Karpas-422 (cell line): ENCODE results near the gene PTPN13. TPM values are rescaled to one million over a fixed set of nuclear protein-coding genes. Genes with fewer than 3 reads are reported as not detected.

Experiments
- DNase-seq: peaks from one replicate; pipeline ENCODE4 v3.0.0-alpha.2; 2015
- H2AFZ ChIP-seq: fragments of 200-600 bp; sonication (generic); 2 replicates; pipeline ENCODE4 v1.6.1; 2014; ENCODE audit warnings: antibody characterized with exemption, low read length, mixed read lengths
- H3K27ac ChIP-seq: fragments of 200-600 bp; sonication (generic); 2 replicates; pipeline ENCODE4 v1.5.1; 2014; ENCODE audit warnings: mild to moderate bottlenecking, low read length, moderate library complexity
- H3K27me3 ChIP-seq: fragments of 200-600 bp; sonication (generic); 2 replicates; pipeline ENCODE4 v1.6.1; 2014; ENCODE audit warnings: low read length, mixed read lengths
- H3K36me3 ChIP-seq: fragments of 200-600 bp; sonication (generic); 2 replicates; pipeline ENCODE4 v1.6.1; 2014; ENCODE audit warnings: low read length, mixed read lengths; ENCODE audit not compliant: insufficient read depth
- H3K4me1 ChIP-seq: fragments of 200-600 bp; sonication (generic); 2 replicates; pipeline ENCODE4 v1.6.1; 2014; ENCODE audit warnings: mild to moderate bottlenecking, low read length, mixed read lengths
- H3K4me2 ChIP-seq: fragments of 200-600 bp; sonication (generic); 2 replicates; pipeline ENCODE4 v1.6.1; 2014; ENCODE audit warnings: low read length, low read depth, mild to moderate bottlenecking; ENCODE audit not compliant: poor library complexity, severe bottlenecking
- H3K4me3 ChIP-seq: fragments of 200-600 bp; sonication (generic); 2 replicates; pipeline ENCODE4 v1.5.1; 2014; ENCODE audit warnings: mild to moderate bottlenecking, antibody characterized with exemption, low read length, mixed read lengths
- H3K79me2 ChIP-seq: fragments of 200-600 bp; sonication (generic); 2 replicates; pipeline ENCODE4 v1.6.1; 2014; ENCODE audit warnings: mild to moderate bottlenecking, low read length, mixed read lengths
- H3K9ac ChIP-seq: fragments of 200-600 bp; sonication (generic); 2 replicates; pipeline ENCODE4 v1.6.0; 2014; ENCODE audit warnings: low read length
- H3K9me2 ChIP-seq: fragments of 200-600 bp; sonication (generic), shearing (Covaris generic); replicated peaks from 2 replicates; pipeline ENCODE4 v1.6.0; 2014; ENCODE audit warnings: mild to moderate bottlenecking, low read length, moderate library complexity; ENCODE audit not compliant: insufficient read depth
- H3K9me3 ChIP-seq: fragments of 300-700, 200-600 bp; sonication (generic); 2 replicates; pipeline ENCODE4 v1.6.1; 2014; ENCODE audit warnings: low read length, mixed read lengths
- H4K20me1 ChIP-seq: fragments of 200-600 bp; sonication (generic); 2 replicates; pipeline ENCODE4 v1.6.1; 2014; ENCODE audit warnings: mild to moderate bottlenecking, antibody characterized with exemption, low read length, low read depth; ENCODE audit not compliant: insufficient read depth
- total RNA-seq: library from RNA; depleted of rRNA; stranded (reverse); fragments of >200 nt; shearing (Covaris generic); gene quantifications from 2 replicates; pipeline ENCODE4 v1.2.3, GENCODE V29; 2014; ENCODE audit warnings: low replicate concordance

PTPN13 gene
- total RNA-seq, 1 experiment from 2014 or later = not detected

- no peaks in the 10 kb centered on the region for H4K20me1 ChIP-seq
- H3K9me3 ChIP-seq = no peaks in the 10 kb centered on the region
- no peaks in the 10 kb centered on the region for H3K27me3 ChIP-seq
- no peak overlapping the region for H3K27ac ChIP-seq
- no peak for DNase-seq
- H3K4me2 ChIP-seq = no peak overlapping the region
- H3K4me3 ChIP-seq = no peak overlapping the region
- H3K36me3 ChIP-seq = no peaks in the 10 kb centered on the region
- no peak overlapping the region for H3K9ac ChIP-seq
- H3K9me2 ChIP-seq = no peaks in the 10 kb centered on the region
- H2AFZ ChIP-seq = no peak overlapping the region
- no peaks in the 10 kb centered on the region for H3K4me1 ChIP-seq
- H3K79me2 ChIP-seq = no peaks in the 10 kb centered on the region
These were observed 14.2 kb upstream of the PTPN13 start for GRCh38 chr4:86579941-86580340.

GRCh38 chr4:86582410-86582809 lies 11.7 kb upstream of the PTPN13 start:
- no peaks in the 10 kb centered on the region for H3K36me3 ChIP-seq
- no peak overlapping the region for H3K4me2 ChIP-seq
- DNase-seq = no peak
- H3K27ac ChIP-seq = no peak overlapping the region
- H4K20me1 ChIP-seq = no peaks in the 10 kb centered on the region
- no peak overlapping the region for H2AFZ ChIP-seq
- no peak overlapping the region for H3K4me3 ChIP-seq
- H3K79me2 ChIP-seq = no peaks in the 10 kb centered on the region
- H3K27me3 ChIP-seq = no peaks in the 10 kb centered on the region
- peaks cover 13% of the 10 kb centered on the region for H3K4me1 ChIP-seq
- no peak overlapping the region for H3K9ac ChIP-seq
- H3K9me2 ChIP-seq = no peaks in the 10 kb centered on the region
- no peaks in the 10 kb centered on the region for H3K9me3 ChIP-seq

GRCh38 chr4:86586160-86586572 lies 7.9 kb upstream of the PTPN13 start:
- Histone ChIP-seq H3K4me1 (peaks cover 13% of the 10 kb centered on the region), H2AFZ (no peak overlapping the region), H3K9me3 (no peaks in the 10 kb centered on the region), H3K9ac (no peak overlapping the region), H3K4me3 (no peak overlapping the region), H3K27me3 (no peaks in the 10 kb centered on the region), H3K9me2 (no peaks in the 10 kb centered on the region), H3K27ac (no peak overlapping the region), H3K36me3 (no peaks in the 10 kb centered on the region), H4K20me1 (no peaks in the 10 kb centered on the region), H3K79me2 (no peaks in the 10 kb centered on the region), H3K4me2 (peak overlapping the region; percentile 42)
- no peak for DNase-seq

DNA sequence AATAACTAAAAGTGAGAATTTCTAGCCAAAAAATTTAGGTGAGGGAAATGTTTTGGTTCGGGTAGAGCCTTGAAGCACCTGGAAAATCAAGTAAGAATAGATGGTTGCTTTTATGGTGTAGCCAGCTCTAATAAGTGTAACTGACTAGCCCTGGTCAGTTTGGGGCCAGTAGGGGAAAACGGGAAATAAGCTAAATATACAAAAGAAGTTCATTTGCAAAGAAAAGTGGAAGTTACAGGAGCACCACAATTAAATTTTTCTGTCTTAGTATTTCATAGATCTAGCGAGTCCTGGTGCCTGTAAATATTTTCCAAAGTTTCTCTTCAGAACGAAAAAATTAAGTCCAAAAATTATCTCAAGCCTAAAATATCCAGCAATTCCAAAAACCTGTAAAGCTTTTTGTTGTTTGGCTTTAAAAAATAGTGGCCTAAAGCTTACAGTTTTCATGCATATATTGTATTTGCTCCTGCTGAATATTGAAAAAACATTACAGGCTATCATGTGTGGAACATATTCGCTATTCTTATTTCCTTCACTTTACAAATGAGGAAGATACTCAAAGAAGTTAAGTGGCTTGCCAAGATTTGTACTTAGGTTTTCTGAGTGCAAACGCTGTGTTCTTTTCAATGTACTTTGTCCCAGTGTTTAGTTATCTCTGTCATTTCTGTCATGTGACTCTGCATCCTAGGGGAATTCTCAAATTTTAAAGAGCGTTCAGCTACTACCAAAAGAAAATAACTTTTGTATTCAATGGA lies 7.3 kb upstream of the PTPN13 start:
- Histone ChIP-seq H3K9ac (no peak overlapping the region), H3K36me3 (no peaks in the 10 kb centered on the region), H3K79me2 (no peaks in the 10 kb centered on the region), H4K20me1 (no peaks in the 10 kb centered on the region), H3K4me3 (no peak overlapping the region), H3K4me2 (peak overlapping the region; percentile 42), H3K4me1 (peaks cover 13% of the 10 kb centered on the region), H3K27me3 (no peaks in the 10 kb centered on the region), H2AFZ (no peak overlapping the region), H3K9me3 (no peaks in the 10 kb centered on the region), H3K9me2 (no peaks in the 10 kb centered on the region), H3K27ac (no peak overlapping the region)
- DNase-seq = no peak

GRCh38 chr4:86587381-86588140 lies 6.6 kb upstream of the PTPN13 start:
- no peak overlapping the region for H3K27ac ChIP-seq
- H3K36me3 ChIP-seq = no peaks in the 10 kb centered on the region
- no peaks in the 10 kb centered on the region for H3K9me3 ChIP-seq
- no peaks in the 10 kb centered on the region for H3K79me2 ChIP-seq
- H3K9ac ChIP-seq = no peak overlapping the region
- no peaks in the 10 kb centered on the region for H3K9me2 ChIP-seq
- no peaks in the 10 kb centered on the region for H4K20me1 ChIP-seq
- H3K4me3 ChIP-seq = no peak overlapping the region
- no peak overlapping the region for H3K4me2 ChIP-seq
- H3K27me3 ChIP-seq = no peaks in the 10 kb centered on the region
- H2AFZ ChIP-seq = no peak overlapping the region
- DNase-seq = no peak
- peaks cover 13% of the 10 kb centered on the region for H3K4me1 ChIP-seq

- no peaks in the 10 kb centered on the region for H3K27me3 ChIP-seq
- no peak overlapping the region for H3K4me2 ChIP-seq
- H3K9me3 ChIP-seq = no peaks in the 10 kb centered on the region
- no peak overlapping the region for H3K4me3 ChIP-seq
- no peaks in the 10 kb centered on the region for H3K36me3 ChIP-seq
- no peaks in the 10 kb centered on the region for H4K20me1 ChIP-seq
- DNase-seq = no peak
- no peak overlapping the region for H2AFZ ChIP-seq
- H3K9ac ChIP-seq = no peak overlapping the region
- no peaks in the 10 kb centered on the region for H3K4me1 ChIP-seq
- H3K27ac ChIP-seq = no peak overlapping the region
- H3K79me2 ChIP-seq = no peaks in the 10 kb centered on the region
- no peaks in the 10 kb centered on the region for H3K9me2 ChIP-seq
These were observed 1.4 kb upstream of the PTPN13 start for GRCh38 chr4:86592553-86593249.

GRCh38 chr4:86594559-86595425 lies 677 bp downstream of the PTPN13 start:
- no peaks in the 10 kb centered on the region for H3K9me2 ChIP-seq
- H3K4me3 ChIP-seq = no peak overlapping the region
- H3K79me2 ChIP-seq = no peaks in the 10 kb centered on the region
- no peak for DNase-seq
- H3K4me1 ChIP-seq = no peaks in the 10 kb centered on the region
- H3K4me2 ChIP-seq = no peak overlapping the region
- H3K27me3 ChIP-seq = no peaks in the 10 kb centered on the region
- no peaks in the 10 kb centered on the region for H3K36me3 ChIP-seq
- no peak overlapping the region for H3K27ac ChIP-seq
- no peak overlapping the region for H2AFZ ChIP-seq
- H4K20me1 ChIP-seq = no peaks in the 10 kb centered on the region
- H3K9ac ChIP-seq = no peak overlapping the region
- H3K9me3 ChIP-seq = no peaks in the 10 kb centered on the region
